Glomerular endothelial cell (primary cell): ENCODE data around the gene KIAA1671. TPM values are rescaled to one million over a fixed set of nuclear protein-coding genes. Genes with fewer than 3 reads are reported as not detected.
A peak's percentile ranks its signal among the peaks of the same experiment; 100 is the strongest.
"Not testable (repeated sequence)": the region's sequence is repeated elsewhere in the genome, so short reads cannot be mapped to it uniquely, and the experiment has no call there.

ENCODE experiments used
- DNase-seq: peaks from one replicate; pipeline ENCODE4 v3.0.0-alpha.2; 2011; ENCODE audit warnings: low read depth, low spot score; ENCODE audit errors: extremely low read depth
- total RNA-seq: library from RNA; depleted of rRNA; stranded (reverse); fragments of >200 nt; gene quantifications from 2 replicates; pipeline ENCODE4 v1.2.3, GENCODE V29; 2015

Gene KIAA1671
- total RNA-seq, 1 donor from 2014 or later = 91.0 TPM

GRCh38 chr22:25161916-25162530 is 209.5 kb downstream of the KIAA1671 start:
- DNase-seq = no peak

DNA sequence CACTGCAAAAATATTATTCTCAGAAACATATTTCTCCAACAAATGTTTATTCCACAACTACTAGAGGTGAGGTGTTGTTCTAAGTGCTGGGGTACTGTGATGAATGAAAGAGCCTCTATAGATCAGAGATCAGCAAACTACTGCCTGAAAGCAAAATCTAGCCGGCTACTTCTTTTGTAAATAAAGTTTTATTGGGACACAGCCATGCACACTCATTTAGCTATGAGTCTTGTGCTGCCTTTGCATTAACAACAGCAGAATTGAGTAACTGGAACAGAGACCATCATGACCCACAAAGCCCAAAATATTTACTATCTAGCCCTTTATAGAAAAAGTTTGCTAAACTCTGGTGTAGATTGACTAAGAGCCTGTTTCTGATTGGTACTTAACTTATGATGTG is 210.0 kb downstream of the KIAA1671 start:
- no peak for DNase-seq

DNA sequence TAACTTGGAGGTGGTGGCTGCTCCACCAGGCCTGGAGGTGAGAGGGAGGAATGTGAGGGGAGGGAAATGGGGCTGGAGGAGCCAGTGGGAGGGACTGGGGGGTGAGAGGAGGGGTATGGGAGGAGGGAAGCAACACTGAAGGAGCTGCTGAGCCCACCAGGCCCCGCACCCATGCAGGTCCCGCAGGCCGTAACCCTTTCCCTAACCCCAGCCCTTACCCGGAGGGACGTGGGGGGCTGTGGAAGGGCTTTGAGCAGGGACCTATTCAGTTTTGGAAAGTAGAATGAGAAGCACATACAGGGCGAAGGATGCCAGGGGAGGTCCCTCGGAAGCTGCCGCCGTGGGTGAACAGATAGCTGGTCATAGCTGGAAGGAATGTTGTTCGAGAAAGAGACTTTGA is 213.3 kb downstream of the KIAA1671 start:
- DNase-seq = no peak

- no peak for DNase-seq
Observed at GRCh38 chr22:25166266-25167040, 213.9 kb downstream of the KIAA1671 start.

DNA sequence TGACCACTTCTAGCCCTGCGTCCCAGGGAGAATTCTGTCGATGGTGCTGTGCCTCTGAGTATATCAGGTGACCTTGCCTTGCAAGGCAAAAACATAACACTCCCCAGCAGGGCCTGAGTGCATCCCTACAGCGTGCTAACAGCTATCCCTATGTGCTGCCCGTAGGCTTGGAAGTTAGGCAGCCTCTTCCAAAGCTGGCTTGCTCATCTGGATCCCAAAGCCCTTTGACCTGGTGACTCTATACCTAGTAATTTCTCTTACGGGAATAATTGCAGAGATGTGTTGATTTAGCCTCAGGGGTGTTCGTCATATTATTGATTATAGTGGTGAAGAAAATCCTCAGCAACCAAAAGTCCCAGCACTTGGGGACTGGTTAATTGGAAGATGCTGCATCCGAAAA is 214.6 kb downstream of the KIAA1671 start:
- DNase-seq = no peak

- no peak for DNase-seq
Observed at GRCh38 chr22:25167834-25168601, 215.5 kb downstream of the KIAA1671 start.

DNA sequence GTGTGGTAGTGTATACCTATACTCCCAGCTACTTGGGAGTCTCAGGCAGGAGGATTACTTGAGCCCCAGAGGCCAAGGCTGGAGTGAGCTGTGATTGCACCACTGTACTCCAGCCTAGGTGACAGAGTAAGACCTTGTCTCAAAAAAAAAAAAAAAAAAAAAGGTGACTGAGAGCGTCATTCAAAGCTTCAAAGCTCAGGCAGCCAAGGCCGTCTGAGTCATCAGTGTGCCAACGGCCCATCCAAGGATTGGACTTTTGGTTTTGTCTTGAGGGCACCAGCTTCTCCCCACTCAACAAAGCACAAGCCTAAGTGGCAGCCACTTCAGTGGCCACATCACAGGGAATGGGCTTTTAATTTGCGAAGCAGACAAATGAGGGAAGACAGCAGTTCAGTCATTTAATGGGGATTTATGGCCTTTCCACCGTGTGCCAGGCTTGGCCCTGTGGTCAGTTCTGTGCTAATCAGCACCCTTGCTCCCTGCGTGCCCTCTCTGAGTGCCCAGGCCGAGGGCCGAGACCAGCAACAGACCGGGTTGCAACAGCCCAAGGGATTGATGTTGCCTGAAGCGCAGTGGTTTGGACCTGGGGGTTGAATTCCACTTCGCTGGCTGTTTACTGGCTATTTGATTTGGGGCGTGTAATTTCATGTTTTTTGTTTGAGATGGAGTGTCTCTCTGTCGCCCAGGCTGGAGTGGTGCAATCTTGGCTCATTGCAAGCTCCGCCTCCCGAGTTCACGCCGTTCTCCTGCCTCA is 216.9 kb downstream of the KIAA1671 start:
- DNase-seq = no peak

GRCh38 chr22:25170426-25170980 is 218.0 kb downstream of the KIAA1671 start:
- no peak for DNase-seq

- DNase-seq = no peak
Observed at GRCh38 chr22:25172153-25172552, 219.6 kb downstream of the KIAA1671 start.

- no peak for DNase-seq
Observed at GRCh38 chr22:25174156-25174887, 221.8 kb downstream of the KIAA1671 start.

- DNase-seq = no peak
Observed at GRCh38 chr22:25174888-25175411, 222.4 kb downstream of the KIAA1671 start.

GRCh38 chr22:25176175-25176574 is 223.7 kb downstream of the KIAA1671 start:
- peak; percentile 25 for DNase-seq

GRCh38 chr22:25176799-25177198 is 224.3 kb downstream of the KIAA1671 start:
- DNase-seq = no peak

DNA sequence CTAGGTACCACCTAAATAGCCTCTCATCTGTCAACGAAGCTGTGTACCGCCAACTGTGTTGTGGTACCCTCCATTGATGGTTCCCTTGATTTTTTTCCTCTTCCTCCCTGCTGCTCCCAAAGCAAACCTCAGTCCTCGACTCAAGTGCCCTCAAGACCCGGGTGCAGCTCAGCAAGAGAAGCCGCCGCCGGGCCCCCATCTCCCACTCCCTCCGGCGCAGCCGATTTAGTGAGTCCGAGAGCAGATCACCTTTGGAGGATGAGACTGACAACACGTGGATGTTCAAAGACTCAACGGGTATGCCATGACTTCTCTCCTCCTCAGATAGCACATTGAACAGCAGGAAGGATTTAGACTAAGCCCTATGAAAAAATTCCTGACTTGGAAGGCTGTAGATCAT is 224.7 kb downstream of the KIAA1671 start:
- no peak for DNase-seq

DNA sequence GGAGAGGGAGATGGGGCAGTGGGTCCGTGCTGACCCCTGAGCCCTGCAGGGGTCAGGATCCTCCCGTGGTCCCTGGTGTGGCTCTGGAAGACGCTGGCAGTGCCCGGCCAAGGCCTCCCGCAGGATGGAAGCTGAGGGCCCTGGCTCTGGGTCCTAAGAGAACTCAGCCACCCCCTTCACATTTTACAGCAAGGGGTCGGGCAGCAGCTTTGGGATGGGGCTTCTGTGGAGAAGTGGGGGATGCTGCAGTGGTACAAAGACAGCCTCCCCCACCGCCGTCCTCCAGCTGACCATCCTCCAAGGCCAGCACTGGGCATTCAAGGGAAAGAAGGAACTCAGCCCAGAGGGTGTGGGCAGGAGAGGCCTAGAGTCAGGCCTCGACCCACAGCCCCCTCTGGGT is 225.4 kb downstream of the KIAA1671 start:
- DNase-seq = no peak

DNA sequence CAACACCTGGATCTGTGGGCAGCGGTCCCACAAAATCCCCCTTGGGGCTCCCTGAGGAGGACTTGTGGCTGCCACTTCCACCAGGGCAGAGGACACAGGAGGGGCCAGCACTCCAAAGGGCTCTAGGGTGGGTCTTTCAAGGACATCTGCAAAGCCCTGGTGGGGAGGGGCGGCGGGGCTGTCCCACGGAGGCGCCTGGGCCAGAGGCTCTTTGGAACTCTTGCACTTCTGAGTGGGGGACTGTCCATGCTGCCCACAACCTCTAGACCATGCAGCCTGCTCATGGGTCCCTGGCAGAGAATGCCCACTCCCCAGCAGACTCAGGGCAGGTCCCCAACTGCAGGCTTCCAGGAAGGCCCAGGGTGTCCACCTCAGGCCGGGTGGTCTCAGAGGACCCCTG is 225.8 kb downstream of the KIAA1671 start:
- DNase-seq = not testable (repeated sequence)

GRCh38 chr22:25178869-25179631 is 226.5 kb downstream of the KIAA1671 start:
- not testable (repeated sequence) for DNase-seq

GRCh38 chr22:25182131-25183110 is 229.9 kb downstream of the KIAA1671 start:
- DNase-seq = no peak
